K562 (cell line): ENCODE data around the gene SIGLEC7. TPM values are rescaled to one million over a fixed set of nuclear protein-coding genes. Genes with fewer than 3 reads are reported as not detected.
A peak's percentile ranks its signal among the peaks of the same experiment; 100 is the strongest.

Experiments
- CBX3 ChIP-seq, 2 experiments: IDR thresholded peaks; 1 replicate in 1 of 2; 2 replicates in 1 of 2; pipeline ENCODE4 v1.6.1; 2012; ENCODE audit warnings: inconsistent platforms in 2 of 2, low read length in 2 of 2, borderline replicate concordance in 1 of 2, control low read depth in 1 of 2
- CEBPG ChIP-seq, 3 experiments: fragments of 200-800 bp in 1 of 3; sonication (Bioruptor generic) in 1 of 3; sonication (generic) in 1 of 3; formaldehyde crosslinking in 1 of 3; IDR thresholded peaks in 2 of 3; conservative IDR thresholded peaks in 1 of 3; 2 replicates each; pipeline versions ENCODE4 v1.6.1 to v1.8.0; 2016 to 2022; ENCODE audit warnings: missing compliant biosample characterization in 2 of 3, missing genetic modification characterization in 2 of 3, mild to moderate bottlenecking in 1 of 3, missing genetic modification reagents in 1 of 3
- CHD2 ChIP-seq: IDR thresholded peaks from 2 replicates; pipeline ENCODE4 v1.6.1; 2011; ENCODE audit warnings: low read depth, low read length
- CREB1 ChIP-seq, 2 experiments: sonication (generic) in 1 of 2; formaldehyde crosslinking in 1 of 2; IDR thresholded peaks; 2 replicates each; pipeline versions ENCODE4 v1.6.1 to v1.8.0; 2012 to 2022; ENCODE audit warnings: inconsistent platforms in 1 of 2, mild to moderate bottlenecking in 1 of 2, missing genetic modification reagents in 1 of 2, moderate library complexity in 1 of 2
- DEAF1 ChIP-seq: fragments of 450-650 bp; formaldehyde crosslinking; IDR thresholded peaks from 2 replicates; pipeline ENCODE4 v1.4.0; 2020; ENCODE audit warnings: mild to moderate bottlenecking, moderate library complexity
- E2F1 ChIP-seq: sonication (generic); formaldehyde crosslinking; IDR thresholded peaks from 2 replicates; pipeline ENCODE4 v1.8.1; 2023; ENCODE audit warnings: mild to moderate bottlenecking, missing genetic modification reagents, moderate library complexity
- EWSR1 ChIP-seq: fragments of 450-650 bp; IDR thresholded peaks from 2 replicates; pipeline ENCODE4 v1.6.1; 2018; ENCODE audit warnings: borderline replicate concordance, mild to moderate bottlenecking, low read depth, moderate library complexity; ENCODE audit not compliant: partially characterized antibody
- FOXJ2 ChIP-seq: fragments of 200-800 bp; sonication (Bioruptor generic); IDR thresholded peaks from 2 replicates; pipeline ENCODE4 v1.6.1; 2016; ENCODE audit warnings: missing genetic modification characterization, missing compliant biosample characterization
- GTF2E2 ChIP-seq: fragments of 200-800 bp; sonication (Bioruptor generic); IDR thresholded peaks from 2 replicates; pipeline ENCODE4 v1.6.1; 2016; ENCODE audit warnings: missing genetic modification characterization, missing compliant biosample characterization
- HNRNPLL ChIP-seq: fragments of 200-400 bp; formaldehyde crosslinking; IDR thresholded peaks from 2 replicates; pipeline ENCODE4 v1.6.1; 2017; ENCODE audit warnings: low read length, low read depth, mild to moderate bottlenecking; ENCODE audit not compliant: poor library complexity, severe bottlenecking
- KLF6 ChIP-seq: fragments of 250-450 bp; sonication (Bioruptor Pico); IDR thresholded peaks from 2 replicates; pipeline ENCODE4 v1.4.0; 2020; ENCODE audit warnings: mild to moderate bottlenecking, moderate library complexity, borderline replicate concordance
- MTA1 ChIP-seq: fragments of 450-650 bp; IDR thresholded peaks from 2 replicates; pipeline ENCODE4 v1.6.1; 2017; ENCODE audit warnings: borderline replicate concordance
- PTBP1 ChIP-seq: fragments of 200-400 bp; formaldehyde crosslinking; IDR thresholded peaks from 2 replicates; pipeline ENCODE4 v1.6.1; 2017; ENCODE audit warnings: low read depth, low read length
- RCOR1 ChIP-seq, 2 experiments: IDR thresholded peaks; 2 replicates each; pipeline ENCODE4 v1.6.1; 2012; ENCODE audit warnings: low read depth in 2 of 2, low read length in 2 of 2, borderline replicate concordance in 1 of 2, improper control_type of control experiment in 1 of 2
- RFX5 ChIP-seq: IDR thresholded peaks from 2 replicates; pipeline ENCODE4 v1.6.1; 2011; ENCODE audit warnings: low read depth, mild to moderate bottlenecking, improper control_type of control experiment, low read length
- RUNX1 ChIP-seq: sonication (generic); IDR thresholded peaks from 2 replicates; pipeline ENCODE4 v1.6.1; 2016; ENCODE audit warnings: antibody characterized with exemption, low read depth
- TAF15 ChIP-seq: fragments of 200-400 bp; formaldehyde crosslinking; IDR thresholded peaks from 2 replicates; pipeline ENCODE4 v1.6.1; 2017; ENCODE audit warnings: mild to moderate bottlenecking, low read depth, low read length, moderate library complexity
- TAF7 ChIP-seq: fragments of 450-650 bp; IDR thresholded peaks from 2 replicates; pipeline ENCODE4 v1.6.1; 2016; ENCODE audit warnings: missing genetic modification characterization, missing compliant biosample characterization
- TCF3 ChIP-seq: sonication (generic); formaldehyde crosslinking; IDR thresholded peaks from 2 replicates; pipeline ENCODE4 v1.4.0; 2020; ENCODE audit warnings: mild to moderate bottlenecking, missing genetic modification reagents
- TCF7L2 ChIP-seq: fragments of 150-350 bp; IDR thresholded peaks from 2 replicates; pipeline ENCODE4 v1.6.1; 2016; ENCODE audit warnings: low read depth, mild to moderate bottlenecking, low read length, moderate library complexity
- ZBTB12 ChIP-seq: fragments of 250-450 bp; sonication (Bioruptor Pico); IDR thresholded peaks from 2 replicates; pipeline ENCODE4 v1.4.0; 2020
- ZFP36 ChIP-seq: fragments of 150-350 bp; IDR thresholded peaks from 2 replicates; pipeline ENCODE4 v1.6.1; 2018; ENCODE audit warnings: low read length, low read depth; ENCODE audit not compliant: partially characterized antibody
- ZNF165 ChIP-seq: fragments of 250-450 bp; sonication (Bioruptor Pico); IDR thresholded peaks from 2 replicates; pipeline ENCODE4 v1.4.0; 2020; ENCODE audit warnings: borderline replicate concordance
- ZNF263 ChIP-seq: sonication (generic); formaldehyde crosslinking; IDR thresholded peaks from 2 replicates; pipeline ENCODE4 v1.8.0; 2022; ENCODE audit warnings: mild to moderate bottlenecking, missing genetic modification reagents, borderline replicate concordance
- ZNF507 ChIP-seq: conservative IDR thresholded peaks from 2 replicates; pipeline ENCODE4 v1.6.1; 2017; ENCODE audit warnings: missing genetic modification characterization, missing compliant biosample characterization
- ZNF778 ChIP-seq: fragments of 450-650 bp; formaldehyde crosslinking; IDR thresholded peaks from 2 replicates; pipeline ENCODE4 v1.4.0; 2020; ENCODE audit warnings: mild to moderate bottlenecking, moderate library complexity
- polyA plus RNA-seq, 8 experiments: library from polyadenylated mRNA; depleted of rRNA in 4 of 8; stranded (reverse) in 5 of 8; unstranded in 3 of 8; fragments of >200 nt; fragmentation: Nextera tagmentation in 2 of 8; fragmentation: Illumina TruSeq in 1 of 8; extraction: Ambion mirVana in 2 of 8; extraction: Trizol in 1 of 8; gene quantifications; 2 replicates each; pipeline versions ENCODE4 v1.2.1 to v1.2.3, GENCODE V29; 2011 to 2014; ENCODE audit warnings: inconsistent platforms in 1 of 8, missing spikeins in 1 of 8
- total RNA-seq, 7 experiments: library from RNA; depleted of rRNA in 6 of 7; stranded (reverse); fragments of >200 nt in 6 of 7; fragmentation: Illumina TruSeq in 2 of 7; extraction: Trizol in 2 of 7; gene quantifications; 2 replicates each; pipeline versions ENCODE4 v1.2.1 to v1.2.3, GENCODE V29; 2011 to 2021; ENCODE audit warnings: low replicate concordance in 1 of 7

The SIGLEC7 gene
- total and polyA plus RNA-seq, 9 of the 15 experiments (the other 6 are each of a cell fraction or from before 2014, with no cell fraction given) = 0.10 to 0.12 TPM; not detected in 7

GRCh38 chr19:51127755-51128154 lies 14.3 kb upstream of the SIGLEC7 start (continued):
- TF ChIP-seq E2F1 (CRISPR knock-in tag) (no peak), RFX5 (no peak), CBX3 (IDR thresholded peaks at IDR 0.05; ENCODE audit: borderline replicate concordance in 1 of 2, low read length in 2 of 2) (no peak), ZNF165 (CRISPR knock-in tag) (no peak), ZFP36 (no peak), ZNF778 (CRISPR knock-in tag) (no peak), CEBPG (CRISPR knock-in tag; IDR thresholded peaks at IDR 0.05) (no peak), CEBPG (tag; conservative IDR thresholded peaks at IDR 0.05 in 1 of 2, IDR thresholded peaks at IDR 0.05 in 1 of 2) (peak in 1 of 2 experiments; percentile 49; a peak in 2 of 4 replicates), FOXJ2 (tag) (no peak), CHD2 (no peak), TAF15 (no peak), DEAF1 (CRISPR knock-in tag) (no peak), RUNX1 (no peak), TCF7L2 (no peak), EWSR1 (no peak), KLF6 (no peak), GTF2E2 (0 out of 2 replicates have a peak, but pooled peaks have one; percentile 38), CREB1 (IDR thresholded peaks at IDR 0.05) (no peak), CREB1 (CRISPR knock-in tag; IDR thresholded peaks at IDR 0.05) (peak; percentile 56; the same call in 1 of the 2 replicates), TCF3 (peak; percentile 69), RCOR1 (IDR thresholded peaks at IDR 0.05; ENCODE audit: borderline replicate concordance in 1 of 2, low read depth in 2 of 2, low read length in 2 of 2) (peak in 1 of 2 experiments; percentile 72; a peak in 2 of 4 replicates), TAF7 (tag) (no peak), HNRNPLL (peak; percentile 40), PTBP1 (no peak), MTA1 (peak; percentile 36; the same call in 1 of the 2 replicates), ZNF507 (tag) (no peak), ZBTB12 (peak; percentile 74; the same call in 1 of the 2 replicates), ZNF263 (CRISPR knock-in tag) (no peak)
